NK-92 (cell line): ENCODE results near the gene BRD1.
"Not testable (repeated sequence)": the region's sequence is repeated elsewhere in the genome, so short reads cannot be mapped to it uniquely, and the experiment has no call there.

Experiments
- DNase-seq: peaks from one replicate; lab custom pipeline; 2025; ENCODE audit not compliant: unreplicated experiment; lab: John Stamatoyannopoulos, UW

The BRD1 gene

GRCh38 chr22:49785046-49785521 is 42.6 kb downstream of the BRD1 start:
- no peak for DNase-seq

GRCh38 chr22:49784630-49784971 is 43.1 kb downstream of the BRD1 start:
- DNase-seq, result no peak

- DNase-seq, result no peak
Observed at GRCh38 chr22:49783926-49784629, 43.6 kb downstream of the BRD1 start.

- DNase-seq, result no peak
Observed at GRCh38 chr22:49783036-49783746, 44.5 kb downstream of the BRD1 start.

GRCh38 chr22:49781886-49782285 is 45.8 kb downstream of the BRD1 start:
- DNase-seq, result not testable (repeated sequence)

- no peak for DNase-seq
Observed at GRCh38 chr22:49781289-49781782, 46.3 kb downstream of the BRD1 start.

GRCh38 chr22:49780698-49781288 is 46.9 kb downstream of the BRD1 start:
- DNase-seq, result no peak

- no peak for DNase-seq
Observed at GRCh38 chr22:49779853-49780697, 47.6 kb downstream of the BRD1 start.

- DNase-seq, result no peak
Observed at GRCh38 chr22:49779211-49779610, 48.5 kb downstream of the BRD1 start.

- DNase-seq, result no peak
Observed at GRCh38 chr22:49777569-49778249, 50.0 kb downstream of the BRD1 start.

- DNase-seq, result no peak
Observed at GRCh38 chr22:49776891-49777290, 50.8 kb downstream of the BRD1 start.

- DNase-seq, result no peak
Observed at GRCh38 chr22:49775867-49776511, 51.7 kb downstream of the BRD1 start.

GRCh38 chr22:49775191-49775866 is 52.3 kb downstream of the BRD1 start:
- no peak for DNase-seq

- DNase-seq, result no peak
Observed at GRCh38 chr22:49774499-49775151, 53.0 kb downstream of the BRD1 start.

GRCh38 chr22:49774046-49774445 is 53.6 kb downstream of the BRD1 start:
- DNase-seq, result no peak

GRCh38 chr22:49773531-49773930 is 54.1 kb downstream of the BRD1 start:
- DNase-seq, result no peak

GRCh38 chr22:49772692-49773091 is 55.0 kb downstream of the BRD1 start:
- no peak for DNase-seq

- no peak for DNase-seq
Observed at GRCh38 chr22:49771266-49772065, 56.2 kb downstream of the BRD1 start.
